Measurements from ENCODE around the gene PCOLCE2.

DNA sequence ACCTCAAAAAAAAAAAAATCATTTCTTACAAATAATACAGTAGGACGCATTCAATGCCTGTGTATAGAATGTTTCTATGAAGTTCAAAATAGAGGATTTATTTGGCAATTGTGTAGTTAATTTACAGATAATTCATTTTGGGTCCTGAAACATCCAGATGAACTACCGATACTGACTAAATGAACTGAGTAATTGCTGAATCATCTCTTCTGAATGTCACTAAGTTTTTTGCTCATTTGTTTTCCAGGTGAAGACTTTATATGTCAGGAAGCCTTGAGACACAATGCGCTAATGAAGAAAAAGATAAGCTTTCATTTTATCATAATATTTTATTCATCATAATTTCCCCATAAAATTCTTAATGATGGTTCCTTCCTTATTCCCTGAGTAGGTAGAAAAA lies 39.7 kb downstream of the PCOLCE2 start:
- TF ChIP-seq, protein P1, sequence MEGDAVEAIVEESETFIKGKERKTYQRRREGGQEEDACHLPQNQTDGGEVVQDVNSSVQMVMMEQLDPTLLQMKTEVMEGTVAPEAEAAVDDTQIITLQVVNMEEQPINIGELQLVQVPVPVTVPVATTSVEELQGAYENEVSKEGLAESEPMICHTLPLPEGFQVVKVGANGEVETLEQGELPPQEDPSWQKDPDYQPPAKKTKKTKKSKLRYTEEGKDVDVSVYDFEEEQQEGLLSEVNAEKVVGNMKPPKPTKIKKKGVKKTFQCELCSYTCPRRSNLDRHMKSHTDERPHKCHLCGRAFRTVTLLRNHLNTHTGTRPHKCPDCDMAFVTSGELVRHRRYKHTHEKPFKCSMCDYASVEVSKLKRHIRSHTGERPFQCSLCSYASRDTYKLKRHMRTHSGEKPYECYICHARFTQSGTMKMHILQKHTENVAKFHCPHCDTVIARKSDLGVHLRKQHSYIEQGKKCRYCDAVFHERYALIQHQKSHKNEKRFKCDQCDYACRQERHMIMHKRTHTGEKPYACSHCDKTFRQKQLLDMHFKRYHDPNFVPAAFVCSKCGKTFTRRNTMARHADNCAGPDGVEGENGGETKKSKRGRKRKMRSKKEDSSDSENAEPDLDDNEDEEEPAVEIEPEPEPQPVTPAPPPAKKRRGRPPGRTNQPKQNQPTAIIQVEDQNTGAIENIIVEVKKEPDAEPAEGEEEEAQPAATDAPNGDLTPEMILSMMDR (optimal IDR thresholded peaks at IDR 0.05 in 1 of 3, IDR thresholded peaks at IDR 0.05 in 1 of 3, conservative IDR thresholded peaks at IDR 0.05 in 1 of 3; ENCODE audit: extremely low read depth in 1 of 3, insufficient read depth in 2 of 3, low read length in 3 of 3), result no peak
- TF ChIP-seq EZH2 (IDR thresholded peaks at IDR 0.05; ENCODE audit: low read length), result no peak
